GM12801 (cell line): ENCODE data around the gene SMARCA4.

Source experiments
- TF ChIP-seq, protein P1 (sequence below): IDR thresholded peaks from one replicate; pipeline ENCODE4 v1.5.1; 2011; ENCODE audit warnings: control low read depth; ENCODE audit not compliant: insufficient read length; ENCODE audit errors: extremely low read depth

Gene SMARCA4

DNA sequence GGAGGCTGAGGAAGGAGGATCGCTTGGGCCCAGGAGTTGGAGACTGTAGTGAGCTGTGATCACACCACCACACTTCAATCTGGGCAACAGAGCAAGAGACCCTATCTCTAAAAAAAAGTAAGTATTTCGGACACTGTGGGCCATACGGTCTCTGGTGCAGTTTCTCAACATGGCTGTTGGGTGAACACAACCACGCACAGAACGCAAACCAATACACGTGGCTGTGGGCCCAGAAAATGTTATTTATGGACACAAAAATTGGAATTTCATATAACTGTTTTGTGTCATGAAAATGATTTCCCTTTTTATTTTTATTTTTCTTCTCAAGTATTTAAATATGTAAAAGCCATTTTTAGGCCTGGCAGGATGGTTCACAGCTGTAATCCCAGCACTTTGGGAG, 147.9 kb downstream of the SMARCA4 start:
- TF ChIP-seq, protein P1, sequence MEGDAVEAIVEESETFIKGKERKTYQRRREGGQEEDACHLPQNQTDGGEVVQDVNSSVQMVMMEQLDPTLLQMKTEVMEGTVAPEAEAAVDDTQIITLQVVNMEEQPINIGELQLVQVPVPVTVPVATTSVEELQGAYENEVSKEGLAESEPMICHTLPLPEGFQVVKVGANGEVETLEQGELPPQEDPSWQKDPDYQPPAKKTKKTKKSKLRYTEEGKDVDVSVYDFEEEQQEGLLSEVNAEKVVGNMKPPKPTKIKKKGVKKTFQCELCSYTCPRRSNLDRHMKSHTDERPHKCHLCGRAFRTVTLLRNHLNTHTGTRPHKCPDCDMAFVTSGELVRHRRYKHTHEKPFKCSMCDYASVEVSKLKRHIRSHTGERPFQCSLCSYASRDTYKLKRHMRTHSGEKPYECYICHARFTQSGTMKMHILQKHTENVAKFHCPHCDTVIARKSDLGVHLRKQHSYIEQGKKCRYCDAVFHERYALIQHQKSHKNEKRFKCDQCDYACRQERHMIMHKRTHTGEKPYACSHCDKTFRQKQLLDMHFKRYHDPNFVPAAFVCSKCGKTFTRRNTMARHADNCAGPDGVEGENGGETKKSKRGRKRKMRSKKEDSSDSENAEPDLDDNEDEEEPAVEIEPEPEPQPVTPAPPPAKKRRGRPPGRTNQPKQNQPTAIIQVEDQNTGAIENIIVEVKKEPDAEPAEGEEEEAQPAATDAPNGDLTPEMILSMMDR, result no peak

DNA sequence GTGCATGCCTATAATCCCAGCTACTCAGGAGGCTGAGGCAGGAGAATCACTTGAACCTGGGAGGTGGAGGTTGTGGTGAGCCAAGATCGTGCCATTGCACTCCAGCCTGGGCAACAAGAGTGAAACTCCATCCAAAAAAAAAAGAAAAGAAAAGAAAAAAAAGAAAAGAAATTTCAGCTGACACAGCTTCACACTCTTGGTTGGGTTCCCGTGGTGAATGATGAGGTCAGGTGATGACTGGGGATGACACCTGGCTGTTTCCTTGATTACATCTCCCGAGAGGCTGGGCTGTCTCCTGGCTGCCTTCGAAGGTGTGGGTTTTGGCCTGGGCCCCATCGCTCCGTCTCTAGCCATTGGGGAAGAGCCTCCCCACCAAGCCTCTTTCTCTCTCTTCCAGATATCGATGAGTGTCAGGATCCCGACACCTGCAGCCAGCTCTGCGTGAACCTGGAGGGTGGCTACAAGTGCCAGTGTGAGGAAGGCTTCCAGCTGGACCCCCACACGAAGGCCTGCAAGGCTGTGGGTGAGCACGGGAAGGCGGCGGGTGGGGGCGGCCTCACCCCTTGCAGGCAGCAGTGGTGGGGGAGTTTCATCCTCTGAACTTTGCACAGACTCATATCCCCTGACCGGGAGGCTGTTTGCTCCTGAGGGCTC, 150.4 kb downstream of the SMARCA4 start:
- TF ChIP-seq, protein P1, result no peak

DNA sequence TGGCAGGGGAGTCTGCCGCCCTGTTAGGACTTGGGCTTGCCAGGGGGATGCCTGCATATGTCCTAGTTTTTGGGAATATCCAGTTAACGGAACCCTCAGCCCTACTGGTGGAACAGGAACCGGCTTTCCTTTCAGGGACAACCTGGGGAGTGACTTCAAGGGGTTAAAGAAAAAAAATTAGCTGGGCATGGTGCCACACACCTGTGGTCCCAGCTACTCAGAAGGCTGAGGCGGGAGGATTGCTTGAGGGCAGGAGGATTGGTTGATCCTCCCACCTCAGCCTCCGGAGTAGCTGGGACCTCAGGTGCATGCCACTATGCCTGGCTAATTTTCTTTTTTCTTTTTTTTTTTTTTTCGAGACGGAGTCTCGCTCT, 150.9 kb downstream of the SMARCA4 start:
- TF ChIP-seq, protein P1, result no peak
